Measurements from ENCODE around the gene PAQR5. TPM values are rescaled to one million over a fixed set of nuclear protein-coding genes. Genes with fewer than 3 reads are reported as not detected.
"Not testable (repeated sequence)": the region's sequence is repeated elsewhere in the genome, so short reads cannot be mapped to it uniquely, and the experiment has no call there.

Gene PAQR5
- polyA plus RNA-seq, 1 donor, result 0.37 TPM

DNA sequence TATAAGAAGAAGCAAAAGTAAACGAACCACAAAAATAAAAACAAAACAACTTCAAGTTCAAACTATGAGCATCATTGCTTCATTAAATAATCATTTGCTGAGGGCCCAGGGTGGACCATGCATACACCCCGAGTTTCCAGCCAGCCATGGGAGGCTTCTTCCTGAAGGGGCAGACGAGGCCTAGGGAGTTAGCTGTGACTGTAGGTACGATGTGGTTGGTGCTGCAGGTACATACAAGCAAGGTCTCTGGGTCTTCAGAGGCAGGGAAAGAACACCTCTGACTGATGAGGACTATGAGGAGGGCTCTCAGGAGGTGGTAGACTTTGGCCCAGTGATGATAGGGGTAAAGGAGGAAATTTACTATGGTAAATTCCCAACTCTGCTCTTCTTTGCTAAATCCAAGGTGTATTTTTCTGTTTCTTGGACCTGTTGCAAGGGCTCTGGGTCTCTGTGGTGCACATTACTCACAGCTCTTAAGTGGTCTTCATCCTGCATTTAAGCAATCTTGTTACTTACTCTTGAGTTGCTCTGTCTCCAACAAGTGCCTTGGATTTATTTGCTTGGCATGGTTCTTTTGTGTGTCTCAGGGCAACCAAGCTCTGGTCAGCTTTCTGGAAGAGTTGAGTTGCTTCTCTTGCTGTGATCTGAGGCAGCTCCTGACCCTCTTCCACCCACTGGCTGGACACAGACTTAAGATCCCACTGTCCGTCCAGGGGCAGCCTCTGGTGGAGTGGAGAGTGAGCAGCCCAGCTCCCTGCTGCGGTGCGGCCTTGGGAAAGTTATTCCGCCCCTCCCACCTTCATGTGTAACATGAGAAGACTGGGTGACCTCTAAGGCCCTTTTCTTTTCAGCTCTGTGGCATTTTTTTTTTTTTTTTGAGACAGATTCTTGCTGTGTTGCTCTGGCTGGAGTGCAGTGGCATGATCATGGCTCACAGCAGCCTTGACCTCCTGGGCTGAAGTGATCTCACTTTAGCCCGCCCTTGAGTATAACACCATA is 59.4 kb downstream of the PAQR5 start:
- no peak for DNase-seq (ENCODE audit: low read depth)

DNA sequence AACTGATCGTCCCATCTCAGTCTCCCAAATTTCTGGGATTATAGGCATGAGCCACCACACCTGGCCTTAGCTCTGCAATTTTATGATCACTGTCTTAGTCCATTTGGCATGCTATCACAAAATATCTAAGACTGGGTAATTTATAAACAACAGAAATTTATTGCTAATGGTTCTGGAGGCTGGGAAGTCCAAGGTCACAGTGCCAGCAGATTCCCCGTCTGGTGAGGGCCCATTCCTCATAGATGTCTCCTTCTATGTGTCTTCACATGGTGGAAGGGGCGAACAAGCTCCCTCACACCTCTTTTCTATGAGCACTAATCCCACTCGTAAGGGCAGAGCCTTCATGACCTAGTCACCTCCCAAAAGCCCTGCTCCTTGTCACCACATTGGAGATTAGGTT is 60.1 kb downstream of the PAQR5 start:
- no peak for DNase-seq (ENCODE audit: low read depth)

DNA sequence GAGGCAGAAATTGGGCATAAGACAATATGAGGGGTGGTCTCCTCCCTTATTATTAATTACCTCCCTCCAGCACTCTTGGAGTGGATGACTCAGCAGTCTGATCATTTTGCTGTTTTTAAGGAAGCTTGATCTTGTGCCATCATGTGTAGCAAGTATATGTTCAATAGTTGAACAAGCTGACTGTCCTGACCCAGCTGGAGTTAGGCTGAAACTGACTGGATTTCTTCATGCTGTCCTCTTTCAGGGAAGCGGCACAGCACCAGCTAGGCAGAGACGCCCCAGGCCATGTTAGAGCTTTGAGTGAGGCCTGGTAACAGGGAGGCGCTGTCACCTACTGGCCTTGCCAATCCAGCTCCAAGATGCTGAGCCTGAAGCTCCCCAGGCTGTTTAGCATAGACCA is 61.0 kb downstream of the PAQR5 start:
- no peak for DNase-seq (ENCODE audit: low read depth)

DNA sequence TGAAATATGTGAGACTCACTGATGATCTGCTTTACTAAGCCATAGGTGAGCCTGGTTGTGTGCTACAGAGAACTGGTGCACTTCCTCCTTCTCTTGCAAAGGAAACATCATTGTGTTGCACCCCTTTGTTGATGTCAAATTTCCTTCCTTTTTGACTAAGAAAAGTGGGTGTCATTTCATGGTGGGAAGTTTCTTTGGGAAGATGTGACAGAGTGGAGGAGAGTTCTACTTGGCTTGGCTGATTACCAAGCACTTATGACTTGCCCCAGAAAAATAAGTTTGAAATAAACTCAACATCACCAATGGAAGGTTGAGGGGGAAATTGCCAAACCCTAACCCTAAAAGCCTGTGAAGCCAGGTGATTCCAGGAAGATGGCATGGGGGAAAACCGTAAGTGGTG is 61.9 kb downstream of the PAQR5 start:
- no peak for DNase-seq (ENCODE audit: low read depth)

DNA sequence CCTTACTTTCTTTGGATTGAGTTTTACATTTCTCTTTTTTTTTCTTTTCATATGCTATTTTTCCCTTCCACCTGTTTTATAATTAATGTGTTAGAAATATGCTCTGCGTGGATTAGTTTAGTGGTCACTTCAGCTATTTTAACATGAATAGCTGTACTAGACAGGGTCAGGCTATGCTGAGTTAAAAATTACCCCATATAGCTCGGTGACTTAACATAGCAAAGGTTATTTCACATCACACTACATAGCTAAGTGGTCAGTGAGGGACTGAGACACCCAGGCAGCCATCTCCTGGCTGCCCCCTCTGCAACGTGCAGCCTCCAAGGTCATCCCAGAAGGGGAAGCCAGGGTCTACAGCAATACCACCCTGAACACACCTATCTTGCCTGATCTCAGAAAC is 68.5 kb downstream of the PAQR5 start:
- no peak for DNase-seq (ENCODE audit: low read depth)

DNA sequence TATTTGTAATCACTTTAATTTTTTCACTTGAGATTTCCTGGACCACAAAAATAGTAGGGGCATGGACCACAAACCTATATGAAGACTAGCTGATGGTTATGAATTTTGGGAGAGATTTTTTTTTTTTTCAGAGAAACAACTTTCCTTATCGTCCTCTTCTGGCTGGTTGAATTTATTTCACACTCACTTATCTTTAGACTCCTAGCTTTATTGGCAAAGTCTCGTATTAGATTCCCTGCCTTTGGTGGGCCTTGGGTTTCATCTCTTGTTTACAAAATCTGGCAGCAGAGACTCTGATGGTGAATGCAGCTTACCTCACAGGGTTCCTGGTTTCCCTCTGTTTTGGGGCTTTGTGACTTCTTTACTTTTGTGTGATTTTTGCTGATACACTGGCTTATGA is 70.9 kb downstream of the PAQR5 start:
- DNase-seq (ENCODE audit: low read depth), result no peak

DNA sequence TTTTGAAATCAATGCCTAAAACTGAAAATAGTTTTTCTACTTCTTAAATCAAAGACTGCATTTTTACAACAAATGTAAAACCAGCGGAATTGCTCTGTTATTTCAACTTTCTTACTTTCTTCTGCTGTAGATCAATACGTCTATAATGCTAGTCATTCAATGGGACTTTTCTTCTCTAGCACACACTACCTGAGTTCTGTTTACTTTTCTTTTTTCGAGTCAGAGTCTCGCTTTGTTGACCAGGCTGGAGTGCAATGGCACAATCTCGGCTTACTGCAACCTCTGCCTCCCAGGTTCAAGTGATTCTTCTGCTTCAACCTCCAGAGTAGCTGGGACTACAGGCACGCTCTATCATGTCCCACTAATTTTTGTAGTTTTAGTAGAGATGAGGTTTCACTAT is 74.7 kb downstream of the PAQR5 start:
- no peak for DNase-seq (ENCODE audit: low read depth)

DNA sequence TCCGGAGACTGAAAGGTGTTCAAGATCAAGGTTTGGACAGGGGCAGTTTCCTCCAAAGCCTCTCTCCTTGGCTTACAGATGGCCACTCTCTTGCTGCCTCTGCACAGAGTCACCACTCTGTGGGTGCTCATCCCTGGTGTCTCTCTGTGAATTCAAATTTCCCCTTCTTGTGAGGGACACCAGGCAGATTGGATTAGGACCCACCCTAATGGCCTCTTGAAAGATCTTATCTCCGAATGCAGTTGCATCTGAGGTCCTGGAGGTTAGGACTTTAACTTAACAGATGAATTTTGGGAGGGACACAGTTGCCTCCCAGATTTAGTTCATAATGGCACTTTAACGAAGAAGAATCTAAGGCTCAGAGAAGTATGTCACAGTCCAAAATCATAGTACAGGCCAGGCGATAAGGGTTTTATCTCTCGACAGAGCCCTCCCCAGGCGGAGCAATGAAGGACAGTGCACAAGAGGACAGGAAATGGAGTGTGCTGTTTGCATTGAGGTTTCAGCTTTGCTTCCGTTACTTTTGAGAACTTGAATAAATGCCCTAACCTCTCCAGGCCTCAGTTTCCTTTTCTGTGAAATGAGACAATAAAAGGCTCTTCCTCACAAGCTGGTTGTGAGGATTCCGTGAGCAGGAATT is 76.6 kb downstream of the PAQR5 start:
- no peak for DNase-seq (ENCODE audit: low read depth)

DNA sequence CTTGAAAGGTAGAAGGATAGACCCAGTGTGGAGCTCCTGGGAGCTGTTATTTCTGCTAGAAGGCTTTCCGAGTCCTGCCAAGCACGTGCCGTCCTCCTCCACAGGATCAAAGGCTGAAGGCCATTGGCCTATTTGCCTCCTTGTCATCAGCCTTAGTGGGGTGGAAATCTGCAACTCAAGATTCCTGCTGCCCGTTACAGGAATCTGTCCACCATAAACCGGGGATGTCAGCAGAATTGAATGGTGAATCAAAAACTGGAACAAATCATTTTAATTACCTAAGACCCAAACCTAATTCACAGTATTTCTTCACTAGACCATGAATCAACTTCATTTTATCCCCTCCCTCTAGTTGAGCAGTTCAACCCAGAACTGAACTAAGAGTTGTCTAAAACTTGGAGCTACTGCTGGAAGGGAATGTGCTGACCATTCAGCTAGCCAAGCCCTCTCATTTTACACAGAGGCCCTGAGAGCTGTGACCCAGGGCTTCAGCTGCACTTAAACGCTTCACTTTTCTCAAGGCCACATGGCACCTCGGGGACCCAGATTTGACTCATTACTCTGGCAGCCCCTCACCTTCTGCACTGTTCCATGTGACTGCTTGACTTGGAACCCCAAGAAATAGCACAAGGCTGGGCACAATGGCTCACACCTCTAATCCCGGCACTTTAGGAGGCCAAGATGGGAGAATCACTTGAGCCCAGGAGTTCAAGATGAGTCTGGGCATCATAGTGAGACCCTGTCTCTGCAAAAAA is 78.7 kb downstream of the PAQR5 start:
- no peak for DNase-seq (ENCODE audit: low read depth)

DNA sequence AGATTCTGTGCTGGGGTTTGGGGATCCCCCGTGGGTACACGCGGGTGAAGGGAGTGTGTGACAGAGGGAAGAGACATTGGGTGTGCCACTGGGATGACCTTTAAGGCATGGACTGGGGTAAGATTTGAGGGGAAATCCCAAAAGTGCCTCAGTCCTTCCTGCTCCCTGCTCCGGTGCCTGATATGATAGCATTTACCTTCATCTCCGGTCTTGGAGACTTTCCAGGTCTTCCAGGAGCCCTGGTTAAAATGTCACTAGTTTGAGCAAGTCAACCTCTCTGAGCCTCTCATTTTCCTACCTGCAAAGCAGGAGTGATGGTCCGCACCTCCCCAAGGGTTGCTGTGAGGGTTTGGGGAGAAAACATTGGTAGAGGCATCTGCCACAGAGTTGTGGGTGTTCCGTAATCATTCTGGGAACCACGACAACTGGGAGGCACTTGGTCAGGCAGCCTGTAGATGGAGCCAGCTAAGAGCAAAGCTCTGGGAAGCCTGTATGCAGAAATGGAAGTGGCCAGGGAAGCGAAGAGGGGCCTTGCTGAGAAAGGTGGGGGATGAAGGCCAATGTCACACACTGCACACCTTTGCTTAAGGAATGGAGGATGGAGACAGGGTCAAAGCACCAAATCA is 81.5 kb downstream of the PAQR5 start:
- DNase-seq (ENCODE audit: low read depth), result no peak

DNA sequence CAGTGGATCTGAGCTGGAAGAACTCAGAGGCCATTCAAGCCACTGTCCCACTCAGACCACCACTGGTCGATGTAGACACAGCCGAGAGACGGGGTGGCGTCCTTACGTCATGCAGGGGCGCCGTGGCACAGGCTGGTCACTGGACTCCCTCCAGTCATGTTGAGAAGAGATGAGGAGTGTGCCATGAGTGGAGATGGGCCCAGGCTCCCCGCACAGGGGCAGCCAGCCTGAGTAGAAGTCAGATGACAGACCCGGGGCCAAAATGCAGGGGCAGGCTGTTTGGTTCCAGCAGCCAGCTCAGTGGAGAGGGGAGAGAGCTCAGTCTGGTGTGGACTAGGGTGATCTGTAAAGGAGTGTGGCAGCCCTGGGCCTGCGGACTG is 82.0 kb downstream of the PAQR5 start:
- DNase-seq (ENCODE audit: low read depth), result no peak

DNA sequence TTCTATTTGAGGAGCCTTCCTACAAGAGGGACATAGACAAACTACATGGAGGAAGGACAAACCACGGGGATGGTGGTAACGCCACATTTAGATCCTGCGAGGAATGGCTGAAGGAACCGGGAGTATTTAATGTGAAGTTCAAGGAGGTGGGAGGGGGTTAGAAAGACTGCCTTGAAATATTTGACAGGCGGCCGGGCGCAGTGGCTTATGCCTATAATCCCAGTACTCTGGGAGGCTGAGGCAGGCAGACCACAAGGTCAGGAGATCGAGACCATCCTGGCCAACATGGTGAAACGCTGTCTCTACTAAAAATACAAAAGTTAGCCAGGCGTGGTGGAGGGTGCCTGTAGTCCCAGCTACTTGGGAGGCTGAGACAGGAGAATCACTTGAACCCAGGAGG is 83.5 kb downstream of the PAQR5 start:
- DNase-seq (ENCODE audit: low read depth), result not testable (repeated sequence)

DNA sequence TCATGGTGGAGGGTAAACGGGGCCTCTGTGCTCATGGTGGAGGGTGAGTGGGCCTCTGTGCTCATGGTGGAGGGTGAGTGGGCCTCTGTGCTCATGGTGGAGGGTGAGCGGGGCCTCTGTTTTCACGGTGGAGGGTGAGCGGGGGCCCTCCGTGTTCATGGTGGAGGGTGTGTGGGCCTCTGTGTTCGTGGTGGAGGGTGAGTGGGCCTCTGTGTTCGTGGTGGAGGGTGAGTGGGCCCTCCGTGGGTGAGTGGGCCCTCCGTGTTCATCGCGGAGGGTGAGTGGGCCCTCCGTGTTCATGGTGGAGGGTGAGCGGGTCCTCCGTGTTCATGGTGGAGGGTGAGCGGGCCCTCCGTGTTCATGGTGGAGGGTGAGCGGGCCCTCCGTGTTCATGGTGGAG is 85.4 kb downstream of the PAQR5 start:
- DNase-seq (ENCODE audit: low read depth), result not testable (repeated sequence)

DNA sequence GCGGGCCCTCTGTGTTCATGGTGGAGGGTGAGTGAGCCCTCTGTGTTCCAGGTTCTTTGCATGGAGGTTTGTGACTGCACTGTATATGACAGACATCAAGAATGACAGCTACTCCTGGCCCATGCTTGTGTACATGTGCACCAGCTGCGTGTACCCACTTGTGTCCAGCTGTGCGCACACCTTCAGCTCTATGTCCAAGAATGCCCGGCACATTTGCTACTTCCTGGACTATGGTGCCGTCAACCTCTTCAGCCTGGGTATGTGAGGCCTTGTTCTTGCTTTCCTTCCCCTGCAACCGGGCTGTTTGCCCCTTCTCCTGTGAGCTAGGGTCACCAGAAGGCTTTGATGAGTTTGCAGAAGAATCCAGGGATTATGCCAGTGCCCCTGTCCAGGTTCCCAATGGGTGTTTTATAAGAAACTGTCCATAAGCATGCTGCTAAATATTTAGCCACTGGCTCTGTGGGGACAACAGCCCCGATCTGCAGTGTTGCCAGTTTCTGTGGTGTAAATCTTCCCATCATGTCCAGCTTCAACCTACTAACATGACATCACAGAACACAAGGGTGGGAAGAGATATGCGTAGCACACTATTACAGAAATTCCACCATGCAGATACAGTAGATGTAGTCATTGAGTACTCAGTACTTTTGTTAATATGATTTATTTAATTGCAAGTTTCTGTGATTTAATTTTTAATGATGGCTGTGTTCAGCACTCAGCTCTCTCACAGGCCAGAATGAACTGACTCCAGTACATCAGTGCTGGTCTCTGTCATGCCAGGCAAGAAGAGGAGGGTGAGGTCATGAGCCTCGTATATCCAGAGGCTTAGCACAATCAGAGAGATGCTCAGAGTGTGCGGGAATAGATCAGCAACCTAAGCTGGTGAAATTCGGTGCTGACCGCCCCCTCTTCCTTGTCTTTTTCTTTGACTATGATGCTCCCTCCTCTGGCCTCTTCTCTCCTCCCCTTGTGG is 86.2 kb downstream of the PAQR5 start:
- no peak for DNase-seq (ENCODE audit: low read depth)

DNA sequence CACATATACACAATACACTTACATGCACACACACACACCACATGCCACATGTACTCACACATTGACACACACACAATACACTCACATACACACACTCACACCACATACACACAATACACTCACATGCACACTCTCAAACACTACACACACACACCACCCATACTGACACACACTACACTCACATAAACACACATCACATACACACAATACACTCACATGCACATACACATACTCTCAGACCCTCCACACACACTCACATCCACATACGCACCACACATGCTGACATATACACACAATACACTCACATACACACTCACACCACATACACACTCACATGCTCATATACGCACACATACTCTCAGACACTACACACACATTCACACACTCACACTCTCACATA is 87.1 kb downstream of the PAQR5 start:
- DNase-seq (ENCODE audit: low read depth), result no peak

DNA sequence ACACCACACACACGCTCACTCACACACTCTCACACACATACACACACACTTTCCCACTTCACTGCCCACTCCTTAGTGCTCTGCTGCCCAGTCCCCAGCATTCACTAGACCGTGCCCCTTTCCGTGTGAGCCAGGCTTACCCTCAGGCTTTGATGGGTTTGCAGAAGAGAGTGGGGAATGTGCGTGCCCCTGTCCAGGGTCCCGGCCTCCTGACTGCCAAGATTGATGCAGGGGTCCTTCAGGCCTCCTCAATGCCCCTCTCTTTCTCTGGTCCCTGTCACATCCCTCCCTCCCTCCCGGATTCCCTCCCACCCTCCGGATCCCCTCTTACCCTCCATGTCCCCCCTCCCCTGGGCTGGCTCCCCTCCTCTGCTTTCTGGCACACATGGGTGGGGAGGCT is 87.6 kb downstream of the PAQR5 start:
- no peak for DNase-seq (ENCODE audit: low read depth)

DNA sequence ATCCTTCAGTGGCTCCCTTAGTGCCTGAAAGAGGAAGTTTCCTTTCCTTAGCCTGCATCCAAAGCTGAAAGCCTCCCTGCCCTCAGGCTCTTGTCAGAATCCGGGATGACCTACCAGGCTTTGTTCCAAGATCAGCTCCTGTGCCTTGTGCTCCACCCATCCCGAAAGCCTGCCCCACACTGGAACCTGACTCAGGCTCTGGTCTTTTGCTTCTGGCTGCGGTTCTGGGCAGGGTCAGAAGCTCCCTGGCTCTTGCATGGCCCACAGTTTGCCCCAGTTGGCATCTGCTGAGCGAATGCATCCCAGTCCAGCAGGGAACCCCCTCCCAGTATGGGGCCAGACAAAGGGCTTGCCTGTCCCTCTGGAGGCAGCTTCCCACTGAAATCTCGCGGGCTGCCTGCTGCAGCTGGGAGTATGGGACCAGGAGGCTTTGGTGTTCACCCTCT is 89.6 kb downstream of the PAQR5 start:
- DNase-seq (ENCODE audit: low read depth), result no peak

DNA sequence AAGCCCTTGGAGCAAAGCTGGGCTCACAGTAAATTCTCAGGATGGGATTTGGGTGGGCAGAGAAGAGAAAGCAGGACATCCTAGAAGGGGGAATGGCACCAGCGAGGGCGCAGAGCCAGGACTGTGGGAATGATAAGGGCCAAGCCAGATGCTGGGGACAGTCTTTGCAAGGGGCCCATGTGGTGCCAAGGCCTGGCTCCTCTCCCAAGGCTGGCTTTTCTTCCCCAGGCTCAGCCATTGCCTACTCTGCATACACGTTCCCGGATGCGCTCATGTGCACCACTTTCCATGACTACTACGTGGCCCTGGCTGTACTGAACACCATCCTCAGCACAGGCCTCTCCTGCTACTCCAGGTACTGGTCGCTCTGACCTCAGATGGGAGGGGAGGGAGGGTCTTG is 90.7 kb downstream of the PAQR5 start:
- DNase-seq (ENCODE audit: low read depth), result no peak

DNA sequence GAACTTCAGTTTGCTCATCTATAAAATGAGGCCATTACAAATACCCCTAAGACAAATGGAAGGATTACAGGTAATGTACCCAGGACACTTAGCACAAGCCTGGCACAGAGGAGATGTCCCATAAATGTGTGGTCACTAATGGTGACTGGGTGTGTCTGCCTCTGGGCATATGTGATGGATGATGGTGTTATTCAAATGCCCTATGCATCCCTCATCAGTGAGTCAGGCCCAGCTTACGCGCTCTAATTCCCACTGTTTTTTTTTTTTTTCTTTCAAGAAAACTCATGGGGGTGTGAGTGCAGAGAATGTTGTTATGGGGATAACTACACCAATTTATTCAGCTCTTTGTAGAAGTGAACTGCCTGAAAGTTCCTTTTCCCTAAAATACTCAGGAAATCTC is 91.9 kb downstream of the PAQR5 start:
- no peak for DNase-seq (ENCODE audit: low read depth)

DNA sequence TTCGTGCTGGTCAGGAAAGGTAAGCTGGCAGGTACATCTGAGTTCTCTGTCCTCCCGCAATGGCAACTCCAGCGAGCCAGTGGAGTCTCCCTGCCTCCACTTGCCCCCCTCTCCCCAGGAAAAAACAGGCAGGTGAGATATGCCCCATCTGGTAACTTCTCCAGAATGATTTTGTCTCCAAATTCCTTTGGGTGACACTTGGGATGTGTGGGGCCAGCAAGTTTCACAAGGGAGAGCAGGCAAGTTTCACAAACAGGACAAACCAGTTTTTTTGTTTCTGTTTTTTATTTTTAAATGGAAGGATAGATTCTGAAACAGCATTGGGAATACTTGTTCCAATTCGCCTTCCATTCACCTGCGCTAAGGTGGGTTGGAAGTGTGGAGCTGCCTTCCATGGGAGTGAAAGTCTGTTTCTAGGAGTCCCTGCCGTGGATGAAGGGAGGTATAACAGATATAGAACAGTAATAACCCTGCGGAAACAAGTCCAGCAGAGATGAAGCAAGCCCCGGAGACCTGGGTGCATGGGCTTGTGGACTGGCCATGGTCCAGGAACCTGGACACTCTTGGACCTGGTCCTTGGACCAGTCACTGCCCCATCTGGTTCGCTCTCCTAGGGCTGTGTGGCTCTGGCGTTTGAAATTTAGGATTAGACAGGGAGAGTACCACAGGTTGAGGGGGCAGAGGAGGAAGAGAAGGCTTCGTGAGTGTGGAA is 92.5 kb downstream of the PAQR5 start:
- no peak for DNase-seq (ENCODE audit: low read depth)
